ENCODE data around the gene HAUS6. TPM values are rescaled to one million over a fixed set of nuclear protein-coding genes. Genes with fewer than 3 reads are reported as not detected.
A peak's percentile ranks its signal among the peaks of the same experiment; 100 is the strongest.

HAUS6 gene
- total and polyA plus RNA-seq, 2 of the 13 experiments (the other 11 are each of a cell fraction or from before 2014, with no cell fraction given) = 9.8 to 31.1 TPM

DNA sequence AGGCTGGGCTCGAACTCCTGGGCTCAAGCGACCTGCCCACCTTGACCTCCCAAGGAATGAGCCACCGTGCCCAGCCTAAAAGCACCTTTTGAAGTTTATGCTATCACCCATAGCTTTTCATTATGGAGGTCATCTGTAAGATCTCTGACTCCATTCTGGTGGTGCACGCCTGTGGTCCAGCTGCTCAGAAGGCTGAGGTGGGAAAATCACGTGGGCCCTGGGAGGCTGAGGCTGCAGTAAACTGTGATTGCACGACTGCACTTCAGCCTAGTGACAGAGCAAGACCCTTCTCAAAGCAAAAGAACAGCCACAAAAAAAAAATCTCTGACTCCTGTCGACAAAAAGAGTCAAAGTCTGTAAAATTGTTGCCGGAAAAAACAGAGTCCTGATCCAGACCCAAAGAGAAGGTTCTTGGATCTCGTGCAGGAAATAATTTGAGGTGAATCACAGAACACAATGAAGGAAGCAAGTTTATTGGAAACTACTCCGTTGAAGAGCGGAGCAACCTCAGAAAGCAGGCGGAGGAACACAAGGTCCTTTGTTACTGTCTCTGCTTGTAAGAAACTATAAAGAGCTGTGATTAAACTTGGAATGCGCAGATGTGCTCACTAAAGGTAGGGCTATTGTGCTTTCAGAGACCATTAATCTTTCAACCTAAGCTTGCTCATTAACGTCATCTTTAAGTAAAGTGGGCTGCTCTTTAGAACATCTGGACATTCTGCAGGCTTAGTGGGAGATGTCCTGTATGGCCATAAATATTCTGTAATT lies 2.0 kb upstream of the HAUS6 start (continued):
- TF ChIP-seq RBM22 (optimal IDR thresholded peaks at IDR 0.05; ENCODE audit: low read length) (no peak), ZNF549 (CRISPR knock-in tag; IDR thresholded peaks at IDR 0.05) (no peak), AHR (CRISPR knock-in tag; IDR thresholded peaks at IDR 0.05) (no peak), RNF2 (conservative IDR thresholded peaks at IDR 0.05; ENCODE audit: low read depth) (no peak)

DNA sequence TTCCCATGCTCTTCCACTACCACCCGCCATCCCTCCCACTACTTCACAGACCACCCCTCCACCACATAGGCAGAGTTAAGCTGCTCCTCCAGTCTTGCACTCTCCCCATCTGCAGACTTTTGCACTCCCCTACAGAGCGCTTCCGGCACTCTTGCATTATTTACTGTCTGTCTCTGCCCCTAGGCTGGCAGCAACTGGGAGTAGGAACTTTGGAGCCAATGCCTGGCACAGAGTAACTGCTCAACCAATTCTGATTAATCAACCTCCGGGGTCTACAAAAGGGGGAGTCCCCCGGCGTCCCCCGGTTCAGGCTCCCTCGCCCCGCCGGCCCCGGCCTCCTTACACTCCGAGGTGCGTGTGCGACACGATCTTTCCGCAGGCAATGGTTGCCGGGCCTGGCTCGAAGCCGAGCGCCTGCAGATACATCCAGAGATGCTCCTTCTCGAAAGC lies 498 bp downstream of the HAUS6 start:
- Histone ChIP-seq H2AFZ (ENCODE audit: low read length) (no peak overlapping the region), H4K20me1 (ENCODE audit: insufficient read depth, low read length) (no peaks in the 10 kb centered on the region), H3K4me2 (ENCODE audit: low read depth, low read length) (peak overlapping the region; percentile 91), H3K27ac (ENCODE audit: extremely low read length, insufficient read depth, low read length) (peak overlapping the region; percentile 72), H3K9me3 (ENCODE audit: low read length) (no peaks in the 10 kb centered on the region), H3K4me3 (replicated peaks in 1 of 3; ENCODE audit: insufficient read depth in 1 of 3, low read depth in 2 of 3, low read length in 3 of 3) (peak overlapping the region; percentile 80 to 96 (median 81)), H3K4me1 (ENCODE audit: insufficient read depth, low read length) (peaks cover 46% of the 10 kb centered on the region), H3K36me3 (replicated peaks in 1 of 2; ENCODE audit: control insufficient read depth in 1 of 2, insufficient read depth in 2 of 2, low read length in 2 of 2) (no peaks in the 10 kb centered on the region), H3K27me3 (ENCODE audit: control insufficient read depth in 1 of 2, insufficient read depth in 2 of 2, low read length in 2 of 2) (no peaks in the 10 kb centered on the region; a peak in 1 of 5 replicates), H3K9ac (ENCODE audit: insufficient read depth, low read depth, low read length) (peak overlapping the region; percentile 85), H3K79me2 (ENCODE audit: insufficient read depth, low read length) (peaks cover 40% of the 10 kb centered on the region)
- ATAC-seq = peak; percentile 83
- BruUV-seq (replicated peaks) = TSS peak; percentile 73
- ChIA-PET POLR2A (interaction anchor here (0.5 to 1.3 kb wide), 3 partner anchors 33 to 54 kb away, joined by 3 to 4 read pairs (median 3); partner anchors contain the start of gene RRAGA), CTCF (ENCODE audit: low intra/inter-chr PET ratio, low total read pairs) (no interaction called here)
- peak; percentile 62 for DNase-seq (ENCODE audit: low spot score)
- WGBS (ENCODE audit: low lambda C conversion rate) = 1% methylated on average over 15 of the region's 21 CpGs
- intact Hi-C loops (cut with micrococcal nuclease; ENCODE audit: unreplicated experiment) (loop anchor here (1.0 to 5.0 kb wide), 2 partner anchors 53 to 70 kb away; partner anchors contain the start of gene RRAGA), in situ Hi-C loops (cut with HindIII; ENCODE audit: extremely low pct_ligation_motif_present, low pct_unique_long_range_greater_than_20kb) (no loop called here)
- no peak for FAIRE-seq
- TF ChIP-seq ARID2 (CRISPR knock-in tag; IDR thresholded peaks at IDR 0.05; ENCODE audit: borderline replicate concordance) (no peak), GABPB1 (CRISPR knock-in tag; IDR thresholded peaks at IDR 0.05) (no peak), ZBTB20 (CRISPR knock-in tag; IDR thresholded peaks at IDR 0.05; ENCODE audit: borderline replicate concordance, low read depth) (no peak), ZNF607 (CRISPR knock-in tag; IDR thresholded peaks at IDR 0.05; ENCODE audit: borderline replicate concordance) (0 out of 2 replicates have a peak, but pooled peaks have one; percentile 4), ZNF569 (CRISPR knock-in tag; IDR thresholded peaks at IDR 0.05; ENCODE audit: borderline replicate concordance) (no peak), NFIB (CRISPR knock-in tag; IDR thresholded peaks at IDR 0.05; ENCODE audit: borderline replicate concordance) (no peak), ZBTB3 (CRISPR knock-in tag; IDR thresholded peaks at IDR 0.05; ENCODE audit: borderline replicate concordance, low read depth) (no peak), HOXA3 (CRISPR knock-in tag; IDR thresholded peaks at IDR 0.05) (no peak), MATR3 (CRISPR knock-in tag; IDR thresholded peaks at IDR 0.05) (no peak), MEIS2 (CRISPR knock-in tag; IDR thresholded peaks at IDR 0.05) (no peak), ZNF205 (CRISPR knock-in tag; IDR thresholded peaks at IDR 0.05) (0 out of 2 replicates have a peak, but pooled peaks have one; percentile 6), RFX3 (CRISPR knock-in tag; IDR thresholded peaks at IDR 0.05) (no peak), TBX2 (CRISPR knock-in tag; IDR thresholded peaks at IDR 0.05; ENCODE audit: borderline replicate concordance) (no peak), SRSF4 (IDR thresholded peaks at IDR 0.05; ENCODE audit: low read depth, low read length, poor library complexity, severe bottlenecking) (no peak), SOX5 (CRISPR knock-in tag; IDR thresholded peaks at IDR 0.05; ENCODE audit: borderline replicate concordance) (no peak)
- TF ChIP-seq, protein P1, sequence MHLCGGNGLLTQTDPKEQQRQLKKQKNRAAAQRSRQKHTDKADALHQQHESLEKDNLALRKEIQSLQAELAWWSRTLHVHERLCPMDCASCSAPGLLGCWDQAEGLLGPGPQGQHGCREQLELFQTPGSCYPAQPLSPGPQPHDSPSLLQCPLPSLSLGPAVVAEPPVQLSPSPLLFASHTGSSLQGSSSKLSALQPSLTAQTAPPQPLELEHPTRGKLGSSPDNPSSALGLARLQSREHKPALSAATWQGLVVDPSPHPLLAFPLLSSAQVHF (CRISPR knock-in tag; IDR thresholded peaks at IDR 0.05) = no peak
- TF ChIP-seq, protein P2, sequence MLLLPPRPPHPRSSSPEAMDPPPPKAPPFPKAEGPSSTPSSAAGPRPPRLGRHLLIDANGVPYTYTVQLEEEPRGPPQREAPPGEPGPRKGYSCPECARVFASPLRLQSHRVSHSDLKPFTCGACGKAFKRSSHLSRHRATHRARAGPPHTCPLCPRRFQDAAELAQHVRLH (CRISPR knock-in tag; IDR thresholded peaks at IDR 0.05; ENCODE audit: borderline replicate concordance, low read depth) = 0 out of 2 replicates have a peak, but pooled peaks have one; percentile 7

All from HepG2 (cell line).